Heart left ventricle (tissue), 16 donors: Measurements from ENCODE around the gene MRAP. TPM values are rescaled to one million over a fixed set of nuclear protein-coding genes. Genes with fewer than 3 reads are reported as not detected.

ENCODE experiments used
- ATAC-seq, 4 donors: fragments of 200-7000 bp; cut with Tn5 transposase; one replicate each; pipeline ENCODE4 v1.9.1; 2020 to 2022; ENCODE audit warnings: moderate library complexity in 4 of 4, mild to moderate bottlenecking in 3 of 4, moderate number of reproducible peaks in 1 of 4
- DNase-seq, 5 donors: peaks; one replicate each; pipeline ENCODE4 v3.0.0-alpha.2; 2020
- H3K27ac ChIP-seq, 12 donors: fragments of 200-600 bp; sonication (generic) in 4 of 12; one replicate each; pipeline versions ENCODE4 v1.5.0 to v1.8.0; 2016 to 2022; ENCODE audit warnings: mild to moderate bottlenecking in 2 of 12
- H3K27me3 ChIP-seq, 9 donors: fragments of 200-600 bp; sonication (generic) in 2 of 9; one replicate each; pipeline versions ENCODE4 v1.5.1 to v1.8.0; 2016 to 2022; ENCODE audit warnings: mild to moderate bottlenecking in 3 of 9
- H3K36me3 ChIP-seq, 9 donors: fragments of 200-600 bp; sonication (generic) in 2 of 9; one replicate each; pipeline versions ENCODE4 v1.5.0 to v1.8.0; 2018 to 2022; ENCODE audit warnings: mild to moderate bottlenecking in 2 of 9
- H3K4me1 ChIP-seq, 12 donors: fragments of 200-600 bp; sonication (generic) in 4 of 12; one replicate each; pipeline versions ENCODE4 v1.5.0 to v1.8.0; 2016 to 2022; ENCODE audit warnings: mild to moderate bottlenecking in 3 of 12
- H3K4me3 ChIP-seq, 12 donors: fragments of 200-600 bp; sonication (generic) in 4 of 12; one replicate each; pipeline versions ENCODE4 v1.5.0 to v1.8.0; 2017 to 2022; ENCODE audit warnings: mild to moderate bottlenecking in 9 of 12, moderate library complexity in 4 of 12
- H3K9me3 ChIP-seq, 12 donors: fragments of 200-600 bp; sonication (generic) in 4 of 12; one replicate each; pipeline versions ENCODE4 v1.5.0 to v1.8.0; 2016 to 2022; ENCODE audit warnings: mild to moderate bottlenecking in 1 of 12
- CTCF ChIP-seq, 12 donors: fragments of 200-600 bp; sonication (generic) in 4 of 12; IDR thresholded peaks; one replicate each; pipeline versions ENCODE4 v1.5.0 to v1.8.0; 2018 to 2022; ENCODE audit warnings: antibody characterized with exemption in 12 of 12, mild to moderate bottlenecking in 5 of 12
- POLR2A ChIP-seq, 2 donors: fragments of 450-650 bp; IDR thresholded peaks; one replicate each; pipeline ENCODE4 v1.6.1; 2017; ENCODE audit warnings: antibody characterized with exemption in 2 of 2, mild to moderate bottlenecking in 2 of 2, moderate library complexity in 2 of 2
- WGBS, 4 donors: extraction: QIAGEN DNeasy Blood & Tissue Kit in 2 of 4; methylation state at CpG; one replicate each; pipeline versions ENCODE4 v1.1.5 to v1.1.7; 2013 to 2018; 5-methylcytosine and 5-hydroxymethylcytosine counted together
- intact Hi-C, 10 donors: fragments of 100-400 bp; cut with DNase I; formaldehyde crosslinking; loops; one replicate each; pipeline versions ENCODE4 v1.11.1 to v1.14.2; 2022
- polyA plus RNA-seq, 2 donors: library from polyadenylated mRNA; stranded (reverse); fragments of 200-250 nt; gene quantifications; one replicate each; pipeline ENCODE4 v1.2.3, GENCODE V29; 2013
- total RNA-seq, 9 donors: library from RNA; depleted of rRNA in 2 of 9; stranded (reverse); fragments of >200 nt in 2 of 9; fragmentation: NEBNext Ultra II Directional in 3 of 9; extraction: Animal tissue kit (Norgen Biotek cat#: 25700) in 3 of 9; gene quantifications; one replicate each; pipeline versions ENCODE4 v1.1.0 to v1.2.4, GENCODE V29; 2016 to 2023
- donor health status: ischemic (EF 13 %, LVEDD 7.1; RV severe dilation, severe dysfunction).
- donor health status: healthy with polysubstance abuse.
- donor health status: DM: no; HTN: yes; CAD: no.
- donor health status: DM: no; HTN: no; CAD: no.
- donor health status: ischemic (EF 25% LVEDD 6.9; RV normal size, moderate dysfunction).
- donor health status: ischemic (EF 25% LVEDD 5.7; RV mildly dilated, moderate dysfunction).
- donor health status: healthy.
- donor health status: DM: yes; HTN: yes; CAD: no.
- donor health status: ischemic (EF 35%, LVEDD 5.7; RV mildly dilated, moderate dysfunction).
- donor health status: nonischemic (EF 11% LVEDD 7.7; RV severe dilation, severe dysfunction).
- donor health status: DM: yes; HTN: yes; CAD: no.
- donor health status: PGD.
- donor health status: ischemic (EF 29% LVEDD 5.4; RV normal size, mild dysfunction).
- donor health status: nonischemic (EF 23%, LVEDD 6.1; RV moderate dilation, normal function).

Gene MRAP
- total and polyA plus RNA-seq, 11 donors: 0.57 to 6.5 (median 1.5) TPM; not detected in 5

- Histone ChIP-seq H3K9me3 (peaks cover 0 to 7% (median 0%) of the 10 kb centered on the region in 12 donors), H3K27me3 (no peaks in the 10 kb centered on the region), H3K36me3 (peaks cover 0 to 85% (median 81%) of the 10 kb centered on the region in 9 donors), H3K4me1 (peaks cover 0 to 19% (median 8%) of the 10 kb centered on the region in 12 donors), H3K27ac (no peak overlapping the region), H3K4me3 (no peak overlapping the region)
- DNase-seq (no peak), ATAC-seq (no peak)
- 91 to 96% (median 93%) methylated on average over 19 of the region's 19 CpGs for WGBS, 4 donors
- intact Hi-C loops: no loop called here
- TF ChIP-seq POLR2A (IDR thresholded peaks at IDR 0.05) (no peak), CTCF (IDR thresholded peaks at IDR 0.05) (no peak)
These were observed 35.5 kb downstream of the MRAP start for GRCh38 chr21:32333953-32334673.

- Histone ChIP-seq H3K4me3 (no peak overlapping the region), H3K27me3 (no peaks in the 10 kb centered on the region), H3K9me3 (peaks cover 0 to 7% (median 0%) of the 10 kb centered on the region in 12 donors), H3K27ac (no peak overlapping the region), H3K4me1 (peaks cover 0 to 10% (median 0%) of the 10 kb centered on the region in 12 donors), H3K36me3 (peaks cover 0 to 93% (median 83%) of the 10 kb centered on the region in 9 donors)
- DNase-seq (peak in 1 of 5 donors; percentile 11), ATAC-seq (no peak)
- intact Hi-C loops: no loop called here
- WGBS, 4 donors: 81 to 91% (median 90%) methylated on average over 12 of the region's 12 CpGs
- TF ChIP-seq CTCF (IDR thresholded peaks at IDR 0.05): no peak
- no peak for TF ChIP-seq POLR2A (IDR thresholded peaks at IDR 0.05)
These were observed 36.4 kb downstream of the MRAP start for GRCh38 chr21:32334980-32335531.

- intact Hi-C loops: no loop called here
- H3K4me1 ChIP-seq: peaks cover 0 to 4% (median 0%) of the 10 kb centered on the region in 12 donors
- peaks cover 0 to 97% (median 90%) of the 10 kb centered on the region in 9 donors for H3K36me3 ChIP-seq
- peaks cover 0 to 7% (median 0%) of the 10 kb centered on the region in 12 donors for H3K9me3 ChIP-seq
- ATAC-seq: peak; percentile 34 to 55 (median 40)
- WGBS, 4 donors: 75 to 84% (median 83%) methylated on average over 26 to 27 of the region's 27 CpGs
- DNase-seq: no peak
- H3K4me3 ChIP-seq: no peak overlapping the region
- TF ChIP-seq POLR2A (IDR thresholded peaks at IDR 0.05) (no peak), CTCF (IDR thresholded peaks at IDR 0.05) (no peak)
- H3K27me3 ChIP-seq: no peaks in the 10 kb centered on the region
- no peak overlapping the region for H3K27ac ChIP-seq
These were observed 37.2 kb downstream of the MRAP start for GRCh38 chr21:32335601-32336575.
